Tibial nerve (tissue), 4 donors: ENCODE data around the gene ARID5B.

Source experiments
- EP300 ChIP-seq, 2 donors: sonication (generic); formaldehyde crosslinking; IDR thresholded peaks; one replicate each; pipeline ENCODE4 v1.6.1; 2017; ENCODE audit warnings: antibody characterized with exemption in 2 of 2, mild to moderate bottlenecking in 1 of 2
- POLR2A ChIP-seq, 2 donors: fragments of 450-650 bp; IDR thresholded peaks; one replicate each; pipeline ENCODE4 v1.6.1; 2017; ENCODE audit warnings: antibody characterized with exemption in 2 of 2, mild to moderate bottlenecking in 2 of 2, moderate library complexity in 2 of 2
- TF ChIP-seq, protein P1 (sequence below), 5 experiments: fragments of 200-600 bp in 3 of 5; fragments of 450-650 bp in 2 of 5; sonication (generic) in 3 of 5; IDR thresholded peaks; one replicate each; pipeline ENCODE4 v1.5.1; 2016 to 2019; ENCODE audit warnings: antibody characterized with exemption in 5 of 5, mild to moderate bottlenecking in 3 of 5, moderate library complexity in 2 of 5

DNA sequence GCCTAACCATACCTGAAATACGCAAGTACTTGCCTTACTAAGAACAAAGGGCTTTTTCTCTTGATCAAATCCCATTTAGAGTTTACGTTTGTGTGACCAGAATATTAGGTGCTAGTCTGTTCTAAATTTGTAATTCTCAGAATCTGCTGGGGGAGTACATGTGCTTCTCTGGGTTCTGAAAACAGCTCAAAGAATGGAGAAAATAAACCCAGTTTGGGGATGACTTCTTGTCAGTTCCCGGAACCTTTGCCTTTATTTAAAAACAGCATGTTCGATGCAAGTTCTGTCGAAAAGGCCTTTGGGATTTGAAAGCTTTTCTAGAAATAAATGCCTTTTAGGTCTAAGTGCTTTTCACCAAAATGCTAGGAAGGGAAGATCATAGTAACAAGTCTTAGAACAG lies 147.0 kb downstream of the ARID5B start:
- TF ChIP-seq, protein P1, sequence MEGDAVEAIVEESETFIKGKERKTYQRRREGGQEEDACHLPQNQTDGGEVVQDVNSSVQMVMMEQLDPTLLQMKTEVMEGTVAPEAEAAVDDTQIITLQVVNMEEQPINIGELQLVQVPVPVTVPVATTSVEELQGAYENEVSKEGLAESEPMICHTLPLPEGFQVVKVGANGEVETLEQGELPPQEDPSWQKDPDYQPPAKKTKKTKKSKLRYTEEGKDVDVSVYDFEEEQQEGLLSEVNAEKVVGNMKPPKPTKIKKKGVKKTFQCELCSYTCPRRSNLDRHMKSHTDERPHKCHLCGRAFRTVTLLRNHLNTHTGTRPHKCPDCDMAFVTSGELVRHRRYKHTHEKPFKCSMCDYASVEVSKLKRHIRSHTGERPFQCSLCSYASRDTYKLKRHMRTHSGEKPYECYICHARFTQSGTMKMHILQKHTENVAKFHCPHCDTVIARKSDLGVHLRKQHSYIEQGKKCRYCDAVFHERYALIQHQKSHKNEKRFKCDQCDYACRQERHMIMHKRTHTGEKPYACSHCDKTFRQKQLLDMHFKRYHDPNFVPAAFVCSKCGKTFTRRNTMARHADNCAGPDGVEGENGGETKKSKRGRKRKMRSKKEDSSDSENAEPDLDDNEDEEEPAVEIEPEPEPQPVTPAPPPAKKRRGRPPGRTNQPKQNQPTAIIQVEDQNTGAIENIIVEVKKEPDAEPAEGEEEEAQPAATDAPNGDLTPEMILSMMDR (IDR thresholded peaks at IDR 0.05) = no peak
- TF ChIP-seq POLR2A (IDR thresholded peaks at IDR 0.05) = no peak
- TF ChIP-seq EP300 (IDR thresholded peaks at IDR 0.05) = peak; percentile 0 to 81
